CD4-positive, alpha-beta T cell treated with Interleukin-1 beta for 1 hour (primary cell): ENCODE measurements around the gene TSPEAR.
A peak's percentile ranks its signal among the peaks of the same experiment; 100 is the strongest.
"Not testable (repeated sequence)": the region's sequence is repeated elsewhere in the genome, so short reads cannot be mapped to it uniquely, and the experiment has no call there.

Experiments used
- DNase-seq, 2 donors: peaks; one replicate each; pipeline ENCODE4 v3.0.0-alpha.2; 2020 to 2022

The TSPEAR gene

DNA sequence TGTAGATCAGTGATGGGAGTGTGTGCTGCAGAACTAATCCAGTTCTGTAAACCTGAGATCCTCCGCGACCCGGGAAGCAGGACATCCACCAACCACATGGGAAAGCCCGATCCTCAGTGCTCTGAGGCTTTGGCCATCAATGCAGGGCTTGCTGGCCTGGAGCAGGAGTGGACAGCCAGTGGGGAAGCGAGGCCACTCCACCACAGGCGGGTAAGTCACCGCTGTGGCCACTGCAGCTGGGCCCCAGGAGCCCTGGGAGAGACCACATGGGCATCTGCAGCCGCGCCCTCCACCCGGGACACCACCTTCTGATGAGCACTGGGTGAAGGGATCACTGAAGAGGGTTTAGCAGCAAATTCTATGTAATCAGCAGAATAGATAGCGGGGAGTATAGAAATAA, 30.2 kb downstream of the TSPEAR start:
- no peak for DNase-seq

DNA sequence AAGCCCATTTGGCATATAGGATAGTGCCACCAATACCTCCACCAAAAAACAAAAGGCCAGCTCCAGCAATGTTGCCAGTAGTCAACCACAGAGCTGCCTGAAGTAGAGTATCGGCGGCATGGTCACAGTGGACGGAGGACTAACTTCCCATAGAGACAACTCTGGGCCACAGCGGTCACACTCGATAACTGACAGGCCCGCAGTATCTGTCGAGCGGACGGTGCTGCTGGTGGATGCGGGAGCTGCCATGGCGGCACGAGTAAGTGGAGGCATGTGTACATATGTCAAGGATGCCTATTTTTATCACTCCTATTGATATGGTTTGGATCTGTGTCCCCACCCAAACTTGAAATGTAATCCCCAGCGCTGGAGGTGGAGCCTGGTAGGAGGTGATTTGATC, 33.5 kb downstream of the TSPEAR start:
- no peak for DNase-seq

DNA sequence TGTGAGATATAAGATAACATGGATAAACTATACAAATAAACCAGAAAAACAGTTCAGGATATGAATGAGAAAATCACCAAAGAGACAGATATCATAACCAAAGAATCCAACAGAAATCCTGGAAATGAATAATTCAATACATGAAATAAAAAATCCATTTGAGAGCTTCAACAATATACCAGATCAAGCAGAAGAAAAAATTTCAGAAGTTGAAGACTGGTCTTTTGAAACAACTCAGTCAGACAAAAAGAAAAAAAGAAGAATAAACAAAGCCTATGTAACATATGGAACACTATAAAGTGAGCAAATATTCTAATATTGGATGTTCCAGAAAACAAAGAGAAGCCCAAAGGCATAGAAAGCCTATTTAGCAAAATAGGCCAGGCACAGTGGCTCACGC, 39.5 kb downstream of the TSPEAR start:
- no peak for DNase-seq

DNA sequence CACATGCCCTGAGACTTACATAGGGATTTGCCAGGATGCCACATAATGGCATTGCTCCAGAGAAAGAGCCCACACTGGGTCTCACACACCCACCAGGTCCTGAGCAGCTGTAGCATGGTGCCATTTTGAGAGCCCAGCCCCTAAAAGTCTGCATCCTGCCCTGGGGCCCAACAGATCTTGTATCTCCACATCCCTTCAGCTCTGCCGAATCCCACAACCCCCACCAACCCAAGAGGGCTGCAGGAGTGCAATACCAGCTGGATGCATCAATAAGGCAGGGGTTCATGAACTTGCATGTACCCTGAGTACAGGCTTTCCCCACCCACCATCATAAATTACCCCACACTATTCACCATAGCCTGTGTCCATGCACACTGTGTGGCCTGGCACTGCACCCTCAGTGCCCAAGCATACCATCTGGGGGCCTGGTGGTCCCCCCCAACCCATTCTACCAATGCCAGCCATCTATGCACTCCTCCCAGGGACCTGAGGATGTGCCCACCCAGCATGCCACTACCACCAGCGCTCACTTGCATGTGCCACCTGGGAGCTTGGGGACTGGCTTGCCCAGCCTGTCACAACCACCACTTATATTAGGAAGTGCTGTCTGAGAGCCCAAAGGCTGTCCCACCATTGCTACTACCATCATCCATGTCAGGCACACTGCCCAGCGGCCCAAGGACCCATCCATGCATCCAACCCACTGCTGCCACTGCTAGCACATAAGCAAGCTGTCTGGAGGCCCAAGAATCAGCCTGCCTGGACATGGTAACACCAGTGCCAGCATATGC, 40.5 kb downstream of the TSPEAR start:
- DNase-seq, result no peak

DNA sequence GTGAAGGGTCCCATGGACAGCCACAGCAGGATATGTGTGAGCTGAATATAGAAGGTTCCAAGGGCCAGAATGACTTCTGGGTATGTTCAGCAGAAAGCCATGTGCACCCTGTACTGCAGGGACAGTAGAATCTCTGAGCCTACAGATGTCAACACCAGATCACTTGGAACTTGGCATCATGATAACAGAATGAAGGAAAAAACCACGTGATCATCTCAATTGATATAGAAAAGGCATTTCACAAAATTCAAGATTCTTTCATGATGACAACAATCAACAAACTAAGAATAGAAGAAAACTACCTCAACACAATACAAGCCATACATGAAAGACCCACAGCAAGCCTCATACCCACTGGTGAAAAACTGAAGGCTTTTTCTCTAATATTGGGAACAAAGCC, 43.8 kb downstream of the TSPEAR start:
- DNase-seq, result no peak

DNA sequence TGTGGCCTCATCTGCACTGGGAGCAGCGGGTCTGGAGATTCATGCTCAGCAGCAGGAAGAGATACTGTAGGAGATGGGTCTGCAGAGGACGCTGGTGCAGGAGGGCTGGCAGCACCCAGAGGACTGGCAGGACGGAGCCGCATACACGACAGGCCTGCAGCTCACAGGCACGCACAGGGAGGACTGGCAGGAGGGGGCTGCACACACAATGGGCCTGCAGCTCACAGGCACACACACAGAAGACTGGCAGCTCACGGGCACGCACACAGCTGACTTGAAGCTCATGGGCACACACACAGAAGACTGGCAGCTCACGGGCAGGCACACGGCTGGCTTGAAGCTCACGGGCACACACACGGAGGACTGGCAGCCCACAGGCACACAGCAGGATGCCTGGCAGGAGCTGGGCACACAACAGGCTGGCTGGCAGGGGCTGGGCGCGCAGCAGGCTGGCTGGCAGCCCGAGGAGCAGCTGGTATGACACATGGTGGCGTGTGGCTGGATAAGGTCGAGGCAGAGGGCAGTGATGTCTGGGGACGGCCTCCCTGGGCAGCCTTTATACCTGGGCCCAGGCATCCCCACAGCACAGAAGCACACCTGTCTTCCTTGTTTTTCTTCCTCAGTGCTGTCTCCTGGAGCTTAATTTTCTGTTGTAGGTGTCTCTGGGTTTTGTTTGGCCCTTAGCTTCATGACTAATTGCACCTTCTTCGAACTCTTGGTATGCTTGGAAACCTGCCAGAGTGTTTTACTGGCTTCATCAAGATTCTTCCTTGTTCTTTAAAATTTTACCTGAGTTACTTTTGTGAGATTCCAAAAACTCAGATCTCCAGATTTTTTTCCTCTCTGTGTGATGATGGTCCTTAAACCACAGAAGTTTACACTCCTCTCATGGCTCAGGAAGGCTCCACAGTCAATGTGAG, 44.7 kb downstream of the TSPEAR start, which contains the start of gene KRTAP12-2:
Gene KRTAP12-2 (minus strand): TSS at position 527 of the 920 bp plus-strand sequence. CDS start 41 bp downstream, at position 486.
- DNase-seq, result no peak

DNA sequence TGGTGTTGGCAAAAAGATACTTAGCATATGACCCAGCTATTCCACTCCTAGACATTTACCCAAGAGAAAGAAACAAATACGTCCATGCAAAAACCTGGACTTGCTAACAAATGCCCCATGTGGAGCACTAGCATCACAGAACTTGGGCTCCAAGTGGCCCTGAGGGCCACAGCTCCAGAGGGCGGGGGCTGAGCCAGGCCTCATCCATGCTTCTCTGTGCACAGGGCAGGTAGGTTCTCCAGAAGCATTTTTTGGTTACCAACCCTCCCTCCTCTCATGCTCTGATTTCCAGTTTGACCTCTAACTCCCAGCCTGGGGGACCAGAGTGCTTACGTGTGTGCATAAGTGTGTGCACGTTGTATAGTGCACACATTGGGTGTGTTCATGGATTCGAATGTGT, 46.7 kb downstream of the TSPEAR start:
- no peak for DNase-seq

DNA sequence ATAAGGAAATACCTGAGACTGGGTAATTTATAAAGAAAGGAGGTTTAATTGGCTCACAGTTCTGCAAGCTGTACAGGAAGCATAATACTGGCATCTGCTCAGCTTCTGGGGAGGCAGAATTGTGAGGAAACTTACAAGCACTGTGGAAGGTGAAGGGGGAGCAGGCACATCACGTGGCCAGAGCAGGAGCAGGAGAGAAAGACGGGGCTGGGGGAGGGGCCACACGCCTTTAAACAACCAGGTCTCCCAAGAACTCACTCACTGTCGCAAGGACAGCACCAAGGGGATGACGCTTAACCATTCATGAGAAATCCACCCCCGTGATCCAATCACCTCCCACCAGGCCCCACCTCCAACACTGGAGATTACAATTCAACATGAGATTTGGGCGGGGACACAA, 49.8 kb downstream of the TSPEAR start:
- DNase-seq, result not testable (repeated sequence)

DNA sequence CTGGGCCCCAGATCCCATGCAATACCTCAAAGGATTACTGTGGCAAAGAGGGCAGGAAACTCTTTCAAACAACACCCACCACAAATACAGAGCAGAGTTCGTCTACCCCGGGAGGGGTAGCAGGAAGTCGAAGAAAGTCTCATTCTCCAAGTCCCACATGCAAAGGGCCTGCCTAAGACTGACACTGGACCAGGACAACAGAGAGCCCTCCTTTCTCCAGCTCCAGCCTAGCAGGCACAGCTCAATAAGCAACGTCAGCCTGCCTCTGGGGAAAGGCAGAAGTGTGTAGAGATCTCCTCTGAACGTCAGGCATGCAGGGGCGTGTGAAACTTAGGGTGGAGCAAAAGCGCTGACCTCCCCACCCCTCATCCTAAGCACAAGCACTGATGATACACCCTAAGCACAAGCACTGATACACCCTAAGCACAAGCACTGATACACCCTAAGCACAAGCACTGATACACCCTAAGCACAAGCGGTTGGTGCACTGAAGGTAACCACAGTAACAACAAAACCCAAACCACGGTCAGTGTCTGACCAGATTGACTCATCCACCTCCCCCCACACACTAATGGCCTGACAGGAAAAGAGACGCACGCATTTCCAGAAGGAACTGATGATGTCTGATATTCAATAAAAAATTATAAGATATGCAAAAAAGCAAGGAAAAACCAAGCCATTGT, 52.3 kb downstream of the TSPEAR start:
- peak in 1 of 2 donors; percentile 37 for DNase-seq

DNA sequence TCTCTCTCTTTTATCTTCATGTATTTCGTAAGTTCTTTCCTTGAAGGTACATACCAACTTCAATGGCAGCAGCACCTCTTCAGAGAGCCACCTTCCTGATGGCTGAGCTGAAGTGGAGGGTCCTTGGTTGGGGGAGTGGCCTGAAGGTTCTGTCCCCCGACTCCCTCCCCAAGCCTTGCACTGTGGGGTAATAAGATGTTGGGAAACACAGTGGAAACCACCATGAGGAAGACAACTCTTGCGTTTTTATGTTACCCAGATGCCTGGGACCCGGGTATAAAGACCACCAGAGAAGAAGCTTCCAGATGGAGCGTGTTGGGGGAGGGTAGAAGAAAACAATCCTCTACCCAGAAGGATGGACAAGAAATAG, 52.8 kb downstream of the TSPEAR start:
- DNase-seq, result no peak

DNA sequence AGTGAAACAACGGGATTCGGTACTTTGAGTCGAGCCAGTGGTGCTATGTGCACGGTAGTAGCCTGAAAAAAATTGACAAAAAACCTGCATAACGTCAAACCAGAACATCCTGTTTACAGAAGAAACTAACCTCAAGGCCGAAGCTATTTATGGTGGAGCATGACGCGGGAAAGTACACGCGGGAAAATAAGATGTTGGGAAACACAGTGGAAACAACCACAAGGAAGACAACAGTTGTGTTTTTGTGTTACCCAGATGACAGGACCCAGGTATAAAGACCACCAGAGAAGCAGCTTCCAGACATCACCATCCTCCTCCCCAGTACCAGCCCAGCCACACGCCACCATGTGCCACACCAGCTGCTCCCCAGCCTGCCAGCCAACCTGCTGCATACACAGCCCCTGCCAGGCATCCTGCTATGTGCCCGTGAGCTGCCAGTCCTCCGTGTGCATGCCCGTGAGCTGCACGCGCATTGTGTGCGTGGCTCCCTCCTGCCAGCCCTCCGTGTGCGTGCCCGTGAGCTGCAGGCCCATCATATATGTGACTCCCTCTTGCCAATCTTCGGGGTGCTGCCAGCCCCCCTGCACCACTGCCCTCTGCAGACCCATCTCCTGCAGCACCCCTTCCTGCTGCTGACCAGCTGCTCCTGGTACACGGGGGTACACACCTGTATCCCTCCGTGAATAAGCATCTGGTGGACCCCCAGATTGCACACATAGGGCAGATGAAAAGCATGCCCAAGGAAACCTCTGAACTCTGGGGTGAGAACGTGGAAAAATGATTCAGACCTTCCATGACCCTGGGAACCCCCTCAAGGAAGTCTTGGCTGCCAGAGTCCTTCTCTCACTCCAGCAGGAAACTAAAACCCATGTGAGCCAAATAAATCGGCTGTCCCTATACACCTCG, 53.5 kb downstream of the TSPEAR start, which contains the start of gene KRTAP12-3:
Gene KRTAP12-3 (plus strand): TSS at position 298 of the 906 bp plus-strand sequence. CDS start 48 bp downstream, at position 346.
- DNase-seq, result peak; percentile 68 to 79

DNA sequence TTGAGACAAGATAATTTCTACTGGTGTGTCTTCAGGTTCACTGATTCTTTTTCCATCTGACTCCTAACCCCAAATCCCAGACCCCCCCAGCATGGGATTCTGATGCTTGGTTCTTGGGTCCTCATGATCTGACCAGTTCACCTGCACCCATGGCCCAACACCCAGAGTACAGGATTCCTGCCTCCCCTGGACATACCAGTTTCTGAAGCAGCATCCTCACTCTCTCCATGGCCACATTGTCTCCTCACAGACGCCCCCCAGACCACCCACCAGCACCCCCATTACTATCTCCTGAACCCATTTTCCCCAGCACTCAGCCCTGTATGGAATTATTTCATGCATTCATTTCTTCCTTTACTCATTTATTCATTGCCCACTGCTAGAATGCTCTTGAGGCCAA, 54.5 kb downstream of the TSPEAR start:
- DNase-seq, result no peak

DNA sequence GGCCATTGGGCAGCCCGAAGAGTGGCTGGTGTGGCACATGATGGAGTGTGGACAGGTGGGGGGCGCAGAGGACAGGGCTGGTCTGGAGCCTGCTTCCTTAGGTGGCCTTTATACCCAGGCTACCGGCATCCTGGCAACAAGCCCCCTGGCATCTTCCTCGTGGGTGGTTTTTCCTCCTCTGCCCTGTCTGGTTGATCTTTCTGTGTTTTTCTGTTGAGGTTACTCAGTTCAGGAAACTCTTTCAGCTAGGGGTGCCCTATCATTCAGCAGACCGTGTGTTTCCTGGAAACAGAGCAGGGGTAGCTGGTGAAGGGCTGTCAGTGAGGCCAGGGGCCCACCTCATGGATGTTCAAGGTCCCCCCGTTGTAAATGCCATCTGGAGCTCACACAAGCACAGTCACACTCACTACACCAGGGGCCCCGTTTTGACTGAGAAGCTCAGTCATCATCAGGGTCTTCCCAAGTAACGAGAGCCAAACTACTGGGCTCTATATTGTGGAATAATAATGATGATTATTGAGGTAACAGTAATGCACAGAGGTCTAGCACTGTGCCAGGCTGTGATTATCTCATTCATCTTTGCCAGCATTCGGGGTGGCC, 56.7 kb downstream of the TSPEAR start, which contains the start of gene KRTAP12-4:
Gene KRTAP12-4 (minus strand): TSS at position 84 of the 600 bp plus-strand sequence. CDS start 45 bp downstream, at position 39.
- no peak for DNase-seq

DNA sequence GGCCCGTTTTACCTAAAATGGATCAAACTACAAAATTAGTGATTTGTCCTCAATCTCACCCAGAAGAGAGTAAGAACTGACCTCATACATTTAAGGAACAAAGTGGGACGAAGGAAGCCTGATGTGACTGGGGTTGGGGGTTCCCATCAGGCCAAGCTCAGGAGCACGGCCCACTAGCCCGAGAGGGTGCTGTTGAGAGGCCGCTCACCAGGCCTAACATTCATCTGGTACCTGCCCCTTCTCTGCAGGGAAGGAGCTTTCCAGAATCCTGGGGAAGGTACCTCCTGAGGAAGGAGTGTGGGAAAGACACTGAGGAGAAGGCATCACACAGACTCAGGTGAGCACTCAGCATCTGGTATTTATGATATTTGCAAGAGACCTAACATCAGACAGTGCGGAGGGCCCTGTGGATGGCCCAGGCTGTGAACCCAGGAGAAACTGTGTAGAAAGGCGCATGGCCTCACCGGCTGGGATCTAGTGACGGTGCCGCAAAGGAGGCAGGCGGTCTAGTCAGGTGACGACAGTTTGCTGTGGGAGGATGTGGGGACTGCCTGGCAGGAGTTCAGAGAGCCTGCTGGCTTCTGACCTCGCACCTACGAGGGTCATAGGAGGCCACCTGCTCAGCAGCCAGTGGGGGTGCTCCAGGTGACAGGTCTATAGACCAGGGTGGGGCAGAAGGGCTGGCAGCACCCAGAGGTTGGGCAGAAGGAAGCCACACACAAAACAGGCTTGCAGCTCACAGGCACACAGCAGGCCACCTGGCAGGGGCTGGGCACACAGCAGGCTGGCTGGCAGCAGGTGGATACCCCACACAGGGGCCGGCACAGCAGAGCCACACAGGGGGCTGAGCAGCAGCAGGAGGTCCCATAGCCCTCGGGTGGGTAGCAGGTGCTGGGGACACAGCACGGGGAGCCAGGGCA, 57.5 kb downstream of the TSPEAR start:
- DNase-seq, result peak; percentile 78 to 84

DNA sequence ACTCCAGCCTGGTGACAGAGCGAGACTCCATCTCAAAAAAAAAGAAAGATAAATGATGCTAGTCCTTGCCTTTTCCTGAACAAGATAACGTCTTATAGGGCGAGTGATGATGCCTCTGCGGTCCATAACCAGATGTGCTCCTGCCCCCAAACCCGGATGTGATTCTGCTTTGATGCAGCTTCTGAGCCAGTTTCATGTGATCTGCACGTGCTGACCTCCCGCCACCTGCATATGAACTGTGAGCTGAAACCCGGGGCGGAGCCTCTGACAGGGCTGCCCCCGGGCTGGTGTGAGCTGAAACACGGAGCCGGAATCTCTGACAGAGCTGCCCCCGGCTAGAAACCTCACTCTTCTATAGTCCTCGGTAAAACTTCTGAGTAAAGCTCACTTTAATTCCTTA, 58.2 kb downstream of the TSPEAR start:
- peak in 1 of 2 donors; percentile 4 for DNase-seq

DNA sequence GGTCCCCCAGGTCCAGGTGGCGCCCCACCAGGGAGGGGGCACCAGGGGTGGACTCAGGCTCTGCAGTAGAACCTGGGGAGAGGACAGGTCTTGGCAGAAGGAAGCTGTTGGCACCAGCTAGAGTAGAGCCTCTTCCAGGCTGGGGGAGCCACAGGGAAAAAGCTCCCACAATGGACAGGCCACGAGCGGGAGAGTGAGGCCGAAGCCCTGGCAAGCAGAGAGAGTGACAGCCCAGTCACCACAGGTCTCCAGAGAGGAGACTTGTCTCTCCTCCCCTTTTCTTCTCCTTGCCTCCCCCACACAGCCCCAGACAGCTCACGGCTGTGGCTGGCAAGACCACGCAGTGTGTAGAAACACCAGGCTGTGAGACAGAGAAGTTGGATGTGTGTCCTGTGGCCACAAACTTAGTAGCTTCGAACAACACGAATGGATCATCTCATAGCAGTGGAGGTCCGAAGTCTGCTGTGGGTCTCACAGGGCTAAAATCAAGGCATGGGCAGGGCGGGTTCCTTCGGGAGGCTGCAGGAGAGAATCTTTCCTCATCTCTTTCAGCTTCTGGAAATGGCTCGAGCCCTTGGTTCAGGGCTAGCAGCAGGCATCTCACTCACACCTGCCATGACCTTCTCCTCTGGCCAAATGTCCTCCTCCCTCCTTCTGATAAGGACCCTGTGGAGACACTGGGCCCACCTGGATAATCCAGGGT, 60.2 kb downstream of the TSPEAR start:
- DNase-seq, result no peak

DNA sequence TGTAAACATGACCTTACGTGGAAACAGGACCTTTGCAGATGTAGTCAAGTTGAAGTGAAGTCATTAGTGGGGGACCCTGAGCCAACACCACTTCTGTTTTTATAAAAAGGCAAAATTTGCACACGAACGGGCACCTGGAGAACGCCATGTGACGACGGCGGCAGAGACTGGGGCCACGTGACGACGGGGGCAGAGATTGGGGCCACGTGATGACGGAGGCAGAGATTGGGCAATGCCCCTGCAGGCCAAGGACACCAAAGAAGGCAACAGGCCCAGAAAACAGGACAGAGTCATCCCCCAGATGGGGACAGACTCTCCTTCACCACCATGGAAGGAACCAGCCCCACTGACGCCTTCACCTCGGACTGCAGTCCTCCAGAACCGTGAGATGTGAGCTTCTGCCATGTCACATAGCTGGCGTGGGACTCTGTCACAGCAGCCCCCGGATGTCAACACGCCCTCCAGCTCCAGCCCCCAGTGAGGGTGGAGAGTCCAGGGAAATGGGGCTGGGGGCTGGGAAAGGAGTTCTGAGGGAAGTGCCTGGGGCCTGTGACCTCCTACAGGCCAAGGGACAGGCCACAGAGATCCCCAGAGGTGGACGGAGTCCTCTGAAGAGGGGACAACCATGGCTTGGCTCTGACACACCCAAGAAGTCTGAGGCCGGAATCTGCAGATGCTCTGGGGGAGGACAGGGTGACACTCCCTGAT, 61.0 kb downstream of the TSPEAR start:
- DNase-seq, result no peak

DNA sequence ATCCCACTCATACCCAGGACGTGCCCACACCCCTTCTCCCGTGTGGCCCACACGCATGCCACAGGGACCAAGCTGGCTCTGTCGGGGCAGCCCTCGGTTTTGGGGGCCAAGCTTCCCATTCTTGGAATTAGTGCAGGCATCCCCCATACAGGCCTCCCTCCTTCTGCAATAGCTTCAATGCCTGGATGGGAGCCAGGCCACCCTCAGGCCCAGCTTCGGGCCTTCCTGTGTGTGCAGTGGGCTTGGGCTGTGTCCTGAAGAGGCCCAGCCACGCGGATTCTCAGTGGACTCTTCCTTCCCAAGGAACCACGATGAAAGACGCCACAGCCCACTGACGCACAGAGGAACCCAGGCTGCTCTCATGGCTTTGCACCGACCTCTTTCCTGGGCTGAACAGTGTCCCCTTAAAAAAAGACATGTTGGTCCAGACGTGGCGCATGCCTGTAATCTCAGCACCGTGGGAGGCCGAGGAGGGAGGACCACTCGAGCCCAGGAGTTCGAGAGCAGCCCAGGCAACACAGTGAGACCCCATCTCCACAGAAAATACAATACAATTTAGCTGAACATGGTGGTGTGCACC, 61.8 kb downstream of the TSPEAR start:
- DNase-seq, result no peak
